ENCODE results near the gene HOMER2. TPM values are rescaled to one million over a fixed set of nuclear protein-coding genes. Genes with fewer than 3 reads are reported as not detected.

The HOMER2 gene
- total RNA-seq, 2 experiments from 2014 or later, result 5.6 TPM

DNA sequence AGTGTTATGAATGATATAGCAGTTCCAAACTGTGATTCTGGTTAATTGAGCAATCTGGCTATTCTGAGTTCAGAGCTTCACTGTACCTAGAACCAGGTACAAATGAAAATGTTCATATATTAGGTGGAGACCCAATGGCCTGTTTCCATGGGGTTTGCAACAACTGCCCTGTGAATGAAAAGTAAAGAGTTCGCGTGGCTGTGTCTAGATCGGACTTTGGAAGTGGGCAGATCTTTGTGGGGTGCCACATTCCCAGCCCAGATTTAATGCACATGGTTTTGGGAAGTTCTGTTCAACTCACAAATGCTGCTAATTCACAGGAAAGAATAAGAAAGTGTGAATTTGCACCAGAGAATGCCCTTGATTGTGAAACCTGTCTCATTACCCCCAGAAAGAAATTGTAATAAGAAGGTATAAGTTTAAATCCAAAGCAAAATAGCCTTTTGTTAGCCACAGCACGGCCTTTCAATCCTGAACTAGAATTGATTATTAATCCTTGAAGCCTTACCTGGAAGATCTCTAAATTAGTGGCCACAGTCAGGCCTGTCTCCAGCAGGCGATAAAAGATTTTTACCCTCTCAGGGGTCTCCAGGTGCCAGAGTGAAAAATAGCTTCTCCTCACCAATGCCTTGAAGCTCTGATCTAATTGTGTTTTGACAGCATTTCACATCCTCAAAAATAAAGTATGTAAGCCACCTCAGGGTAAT, 120.5 kb downstream of the HOMER2 start:
- H3K4me1 ChIP-seq (ENCODE audit: insufficient read depth, low read length, poor library complexity, severe bottlenecking), result no peaks in the 10 kb centered on the region
- H3K4me2 ChIP-seq (ENCODE audit: low read length), result no peak overlapping the region
- no peak overlapping the region for H3K27ac ChIP-seq (ENCODE audit: low read depth, low read length, poor library complexity, severe bottlenecking)
- ChIA-PET POLR2A (interaction anchor here (1.3 kb wide), 1 partner anchor 8 kb away, joined by 6 read pairs; no protein-coding TSS in a partner anchor), CTCF (ENCODE audit: unreplicated experiment) (no interaction called here)
- H4K20me1 ChIP-seq (ENCODE audit: insufficient read depth, low read length), result no peaks in the 10 kb centered on the region
- no peaks in the 10 kb centered on the region for H3K9me2 ChIP-seq (ENCODE audit: insufficient read depth, low read length)
- no peak for DNase-seq (ENCODE audit: low spot score)
- TF ChIP-seq, protein P1, sequence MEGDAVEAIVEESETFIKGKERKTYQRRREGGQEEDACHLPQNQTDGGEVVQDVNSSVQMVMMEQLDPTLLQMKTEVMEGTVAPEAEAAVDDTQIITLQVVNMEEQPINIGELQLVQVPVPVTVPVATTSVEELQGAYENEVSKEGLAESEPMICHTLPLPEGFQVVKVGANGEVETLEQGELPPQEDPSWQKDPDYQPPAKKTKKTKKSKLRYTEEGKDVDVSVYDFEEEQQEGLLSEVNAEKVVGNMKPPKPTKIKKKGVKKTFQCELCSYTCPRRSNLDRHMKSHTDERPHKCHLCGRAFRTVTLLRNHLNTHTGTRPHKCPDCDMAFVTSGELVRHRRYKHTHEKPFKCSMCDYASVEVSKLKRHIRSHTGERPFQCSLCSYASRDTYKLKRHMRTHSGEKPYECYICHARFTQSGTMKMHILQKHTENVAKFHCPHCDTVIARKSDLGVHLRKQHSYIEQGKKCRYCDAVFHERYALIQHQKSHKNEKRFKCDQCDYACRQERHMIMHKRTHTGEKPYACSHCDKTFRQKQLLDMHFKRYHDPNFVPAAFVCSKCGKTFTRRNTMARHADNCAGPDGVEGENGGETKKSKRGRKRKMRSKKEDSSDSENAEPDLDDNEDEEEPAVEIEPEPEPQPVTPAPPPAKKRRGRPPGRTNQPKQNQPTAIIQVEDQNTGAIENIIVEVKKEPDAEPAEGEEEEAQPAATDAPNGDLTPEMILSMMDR (conservative IDR thresholded peaks at IDR 0.05; ENCODE audit: low read length), result no peak
- TF ChIP-seq EZH2phosphoT487 (IDR thresholded peaks at IDR 0.05; ENCODE audit: borderline replicate concordance, low read depth, low read length), result no peak
- H3K9me3 ChIP-seq (ENCODE audit: low read length), result no peaks in the 10 kb centered on the region
- intact Hi-C loops (cut with micrococcal nuclease; ENCODE audit: unreplicated experiment), result loop anchor here (5.0 kb wide), 1 partner anchor 80 kb away; no protein-coding TSS in a partner anchor
- no peak overlapping the region for H2AFZ ChIP-seq (ENCODE audit: low read length)
- H3K79me2 ChIP-seq (ENCODE audit: insufficient read depth, low read depth, low read length), result no peaks in the 10 kb centered on the region
- BruUV-seq (replicated peaks), result no TSS peak
- H3K36me3 ChIP-seq (ENCODE audit: insufficient read depth, low read length), result peaks cover 97% of the 10 kb centered on the region
- H3K4me3 ChIP-seq (ENCODE audit: low read depth, low read length, poor library complexity, severe bottlenecking), result no peak overlapping the region

DNA sequence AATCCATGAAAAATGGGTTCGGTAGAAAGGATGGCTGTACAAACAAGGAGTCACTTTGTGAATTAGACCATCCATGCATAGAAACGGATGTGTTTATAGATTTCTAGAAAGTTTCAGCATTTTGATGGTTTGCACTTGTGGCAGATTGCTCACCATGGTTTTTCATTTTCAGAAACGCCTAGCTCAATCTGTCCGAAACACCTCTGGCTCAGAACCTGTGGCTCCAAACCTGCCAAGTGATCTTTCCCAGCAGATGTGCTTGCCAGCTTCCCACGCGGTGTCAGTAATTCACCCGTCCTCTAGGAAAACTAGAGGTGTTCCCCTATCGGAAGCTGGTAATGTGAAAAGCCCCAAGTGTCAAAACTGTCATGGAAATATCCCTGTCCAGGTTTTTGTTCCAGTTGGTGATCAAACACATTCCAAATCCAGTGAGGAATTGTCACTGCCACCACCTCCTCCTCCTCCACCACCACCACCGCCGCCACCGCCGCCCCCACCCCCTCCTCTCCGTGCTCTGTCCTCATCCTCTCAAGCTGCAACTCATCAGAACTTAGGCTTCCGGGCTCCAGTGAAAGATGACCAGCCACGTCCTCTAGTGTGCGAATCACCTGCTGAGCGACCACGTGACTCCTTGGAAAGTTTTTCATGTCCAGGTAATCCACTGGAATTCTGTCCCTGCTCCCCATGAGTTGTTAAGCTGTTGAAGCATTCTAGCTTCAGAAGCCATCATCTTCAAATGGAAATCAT, 121.9 kb downstream of the HOMER2 start:
- intact Hi-C loops (cut with micrococcal nuclease; ENCODE audit: unreplicated experiment), result loop anchor here (5.0 kb wide), 1 partner anchor 78 kb away; no protein-coding TSS in a partner anchor
- CTCF ChIA-PET (ENCODE audit: unreplicated experiment), result no interaction called here
- Histone ChIP-seq H2AFZ (ENCODE audit: low read length) (no peak overlapping the region), H3K4me1 (ENCODE audit: insufficient read depth, low read length, poor library complexity, severe bottlenecking) (no peaks in the 10 kb centered on the region), H4K20me1 (ENCODE audit: insufficient read depth, low read length) (no peaks in the 10 kb centered on the region), H3K79me2 (ENCODE audit: insufficient read depth, low read depth, low read length) (no peaks in the 10 kb centered on the region), H3K9me3 (ENCODE audit: low read length) (no peaks in the 10 kb centered on the region), H3K4me2 (ENCODE audit: low read length) (no peak overlapping the region), H3K27ac (ENCODE audit: low read depth, low read length, poor library complexity, severe bottlenecking) (no peak overlapping the region), H3K36me3 (ENCODE audit: insufficient read depth, low read length) (peaks cover 97% of the 10 kb centered on the region), H3K4me3 (ENCODE audit: low read depth, low read length, poor library complexity, severe bottlenecking) (no peak overlapping the region), H3K9me2 (ENCODE audit: insufficient read depth, low read length) (no peaks in the 10 kb centered on the region)
- DNase-seq (ENCODE audit: low spot score), result no peak
- TF ChIP-seq EZH2phosphoT487 (IDR thresholded peaks at IDR 0.05; ENCODE audit: borderline replicate concordance, low read depth, low read length), result no peak
- BruUV-seq (replicated peaks), result no TSS peak
- POLR2A ChIA-PET, result interaction anchor here (0.6 kb wide), 1 partner anchor 62 kb away, joined by 4 read pairs; no protein-coding TSS in a partner anchor

DNA sequence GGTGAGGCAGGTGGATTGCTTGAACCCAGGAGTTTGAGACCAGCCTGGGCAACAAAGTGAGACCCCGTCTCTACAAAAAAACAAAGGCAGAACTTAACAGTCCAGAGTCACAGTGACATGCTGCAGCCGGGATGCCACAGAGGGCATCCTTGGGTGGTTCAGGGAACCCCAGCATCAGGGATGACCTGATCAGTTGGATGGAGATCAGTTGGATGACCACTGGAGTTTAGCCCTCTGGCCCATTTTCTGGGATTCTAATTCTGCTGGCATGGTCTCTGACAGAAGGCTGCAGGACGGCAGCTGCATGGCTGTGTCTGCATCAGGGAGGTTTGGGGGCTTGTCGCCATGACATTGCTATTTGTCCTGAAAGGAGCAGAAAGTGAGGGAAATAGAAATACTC, 123.3 kb downstream of the HOMER2 start:
- Histone ChIP-seq H3K9me2 (ENCODE audit: insufficient read depth, low read length) (no peaks in the 10 kb centered on the region), H3K79me2 (ENCODE audit: insufficient read depth, low read depth, low read length) (no peaks in the 10 kb centered on the region), H3K4me2 (ENCODE audit: low read length) (no peak overlapping the region), H3K9me3 (ENCODE audit: low read length) (no peaks in the 10 kb centered on the region), H3K4me3 (ENCODE audit: low read depth, low read length, poor library complexity, severe bottlenecking) (no peak overlapping the region), H3K4me1 (ENCODE audit: insufficient read depth, low read length, poor library complexity, severe bottlenecking) (no peaks in the 10 kb centered on the region), H4K20me1 (ENCODE audit: insufficient read depth, low read length) (no peaks in the 10 kb centered on the region), H2AFZ (ENCODE audit: low read length) (no peak overlapping the region), H3K36me3 (ENCODE audit: insufficient read depth, low read length) (peaks cover 96% of the 10 kb centered on the region), H3K27ac (ENCODE audit: low read depth, low read length, poor library complexity, severe bottlenecking) (no peak overlapping the region)
- BruUV-seq (replicated peaks), result no TSS peak
- ChIA-PET POLR2A (interaction anchor here (1.0 kb wide), 1 partner anchor 49 kb away, joined by 3 read pairs; no protein-coding TSS in a partner anchor), CTCF (ENCODE audit: unreplicated experiment) (no interaction called here)
- TF ChIP-seq EZH2phosphoT487 (IDR thresholded peaks at IDR 0.05; ENCODE audit: borderline replicate concordance, low read depth, low read length), result no peak
- TF ChIP-seq, protein P1 (conservative IDR thresholded peaks at IDR 0.05; ENCODE audit: low read length), result no peak
- no peak for DNase-seq (ENCODE audit: low spot score)
- intact Hi-C loops (cut with micrococcal nuclease; ENCODE audit: unreplicated experiment), result no loop called here
